DMS153 treated with DMSO at 0.1 percent for 48 hours (cell line): ENCODE data around the gene LIME1.

Source experiments
- DNase-seq: peaks from one replicate; lab custom pipeline; 2025; ENCODE audit not compliant: unreplicated experiment; lab: John Stamatoyannopoulos, UW

LIME1 gene

GRCh38 chr20:63748934-63749270 lies 12.4 kb downstream of the LIME1 start:
- DNase-seq = no peak

- no peak for DNase-seq
Observed at GRCh38 chr20:63749597-63750508, 13.4 kb downstream of the LIME1 start.

- DNase-seq = no peak
Observed at GRCh38 chr20:63750807-63751470, 14.5 kb downstream of the LIME1 start.

- DNase-seq = peak; percentile 3
Observed at GRCh38 chr20:63751471-63752271, 15.2 kb downstream of the LIME1 start.

- no peak for DNase-seq
Observed at GRCh38 chr20:63752411-63753101, 16.1 kb downstream of the LIME1 start.

- no peak for DNase-seq
Observed at GRCh38 chr20:63753381-63753780, 16.9 kb downstream of the LIME1 start.

GRCh38 chr20:63754008-63754407 lies 17.5 kb downstream of the LIME1 start:
- DNase-seq = no peak

- DNase-seq = no peak
Observed at GRCh38 chr20:63755933-63756647, 19.6 kb downstream of the LIME1 start.

- no peak for DNase-seq
Observed at GRCh38 chr20:63756648-63756991, 20.2 kb downstream of the LIME1 start.

- DNase-seq = no peak
Observed at GRCh38 chr20:63758152-63758551, 21.7 kb downstream of the LIME1 start.

- no peak for DNase-seq
Observed at GRCh38 chr20:63759377-63759901, 23.0 kb downstream of the LIME1 start.

- no peak for DNase-seq
Observed at GRCh38 chr20:63765082-63765873, 28.8 kb downstream of the LIME1 start.

GRCh38 chr20:63765902-63766301 lies 29.4 kb downstream of the LIME1 start:
- no peak for DNase-seq

- no peak for DNase-seq
Observed at GRCh38 chr20:63766695-63767426, 30.4 kb downstream of the LIME1 start.

GRCh38 chr20:63767456-63767855 lies 31.0 kb downstream of the LIME1 start:
- DNase-seq = no peak

- DNase-seq = no peak
Observed at GRCh38 chr20:63767886-63768285, 31.4 kb downstream of the LIME1 start.

- no peak for DNase-seq
Observed at GRCh38 chr20:63768591-63769515, 32.4 kb downstream of the LIME1 start.
